HCT116 (cell line): ENCODE data around the gene SDK1. TPM values are rescaled to one million over a fixed set of nuclear protein-coding genes. Genes with fewer than 3 reads are reported as not detected.

Source experiments
- ATAC-seq: fragments of 200-7000 bp; cut with Tn5 transposase; 2 replicates; pipeline ENCODE4 v1.9.1; 2020; ENCODE audit warnings: mild to moderate bottlenecking, moderate library complexity
- BruUV-seq: library from RNA; stranded (reverse); fragments of 400-500 nt; replicated peaks from 2 replicates; lab custom pipeline; 2021; lab: Mats Ljungman, UMichigan
- CTCF ChIA-PET: fragments of 300-600 bp; sonication (Branson Sonifier 250); formaldehyde crosslinking; loops from one replicate; lab custom pipeline; 2021; ENCODE audit warnings: antibody characterized with exemption; lab: Charles Lee
- POLR2A ChIA-PET: fragments of 300-600, 350-600 bp; sonication (Branson Sonifier 250); formaldehyde crosslinking; loops from one replicate; lab custom pipeline; 2021; ENCODE audit warnings: antibody characterized with exemption; lab: Charles Lee
- RAD21 ChIA-PET, 2 experiments: fragments of 300-600 bp; sonication (Branson Sonifier 250); formaldehyde crosslinking; loops; one replicate each; lab custom pipeline; 2023; ENCODE audit warnings: low total read pairs in 2 of 2; ENCODE audit not compliant: uncharacterized antibody in 2 of 2, unreplicated experiment in 2 of 2, low non-redundant PET in 1 of 2; lab: Charles Lee
- DNase-seq: peaks from one replicate; pipeline ENCODE4 v3.0.0-alpha.2; 2010; ENCODE audit warnings: low read depth, low spot score
- H2AFZ ChIP-seq: fragments of 200-600 bp; shearing (Covaris generic), sonication (generic); 2 replicates; pipeline ENCODE4 v1.6.1; 2017; ENCODE audit warnings: low read depth, mixed run types, mixed read lengths, antibody characterized with exemption, low read length; ENCODE audit not compliant: poor library complexity, severe bottlenecking
- H3K27ac ChIP-seq: 2 replicates; pipeline ENCODE4 v1.5.1; 2012; ENCODE audit warnings: low read depth, low read length
- H3K27me3 ChIP-seq: fragments of 200-600 bp; sonication (generic); 2 replicates; pipeline ENCODE4 v1.6.1; 2016; ENCODE audit warnings: mixed run types, low read length, mixed read lengths; ENCODE audit not compliant: insufficient read depth
- H3K36me3 ChIP-seq, 2 experiments: fragments of 200-500 bp in 1 of 2; fragments of 200-600 bp in 1 of 2; sonication (Bioruptor generic) in 1 of 2; sonication (generic) in 1 of 2; 2 replicates each; pipeline versions ENCODE4 v1.5.1 to v1.6.1; 2014 to 2016; ENCODE audit warnings: low read length in 2 of 2, inconsistent platforms in 1 of 2, mixed read lengths in 1 of 2, mixed run types in 1 of 2; ENCODE audit not compliant: insufficient read depth in 2 of 2, control insufficient read depth in 1 of 2
- H3K4me1 ChIP-seq, 2 experiments: fragments of 200-600 bp in 1 of 2; sonication (generic) in 1 of 2; 2 replicates each; pipeline versions ENCODE4 v1.5.1 to v1.6.1; 2012 to 2017; ENCODE audit warnings: low read length in 2 of 2, inconsistent platforms in 1 of 2, mild to moderate bottlenecking in 1 of 2, mixed read lengths in 1 of 2, mixed run types in 1 of 2, moderate library complexity in 1 of 2; ENCODE audit not compliant: insufficient read depth in 2 of 2, control insufficient read depth in 1 of 2
- H3K4me2 ChIP-seq: fragments of 200-600 bp; sonication (generic); 2 replicates; pipeline ENCODE4 v1.6.1; 2017; ENCODE audit warnings: mixed run types, low read length, mixed read lengths
- H3K4me3 ChIP-seq, 2 experiments: fragments of 200-600 bp in 1 of 2; sonication (generic) in 1 of 2; replicated peaks in 1 of 2; 2 replicates each; pipeline ENCODE4 v1.5.1; 2011 to 2016; ENCODE audit warnings: low read length in 2 of 2, control low read depth in 1 of 2, low read depth in 1 of 2, mild to moderate bottlenecking in 1 of 2, mixed read lengths in 1 of 2, mixed run types in 1 of 2
- H3K79me2 ChIP-seq: fragments of 200-600 bp; sonication (generic); 2 replicates; pipeline ENCODE4 v1.6.1; 2017; ENCODE audit warnings: mild to moderate bottlenecking, mixed run types, low read length, moderate library complexity, mixed read lengths; ENCODE audit not compliant: insufficient read depth
- H3K9ac ChIP-seq: fragments of 200-600 bp; sonication (generic); 2 replicates; pipeline ENCODE4 v1.6.1; 2016; ENCODE audit warnings: low read length, mixed read lengths
- H3K9me2 ChIP-seq: fragments of 200-600 bp; sonication (generic), shearing (Covaris generic); 2 replicates; pipeline ENCODE4 v1.6.1; 2017; ENCODE audit warnings: mixed run types, mild to moderate bottlenecking, moderate library complexity; ENCODE audit not compliant: insufficient read depth
- H3K9me3 ChIP-seq, 2 experiments: fragments of 200-500 bp in 1 of 2; fragments of 200-600 bp in 1 of 2; sonication (Bioruptor generic) in 1 of 2; sonication (generic) in 1 of 2; 2 replicates each; pipeline ENCODE4 v1.6.1; 2014 to 2017; ENCODE audit warnings: low read length in 2 of 2, mixed read lengths in 2 of 2, inconsistent platforms in 1 of 2, low read depth in 1 of 2, mild to moderate bottlenecking in 1 of 2, mixed run types in 1 of 2, moderate library complexity in 1 of 2; ENCODE audit not compliant: control insufficient read depth in 1 of 2, insufficient read depth in 1 of 2
- H4K20me1 ChIP-seq: fragments of 200-600 bp; sonication (generic), shearing (Covaris generic); 2 replicates; pipeline ENCODE4 v1.6.1; 2017; ENCODE audit warnings: mixed run types, mild to moderate bottlenecking, moderate library complexity; ENCODE audit not compliant: insufficient read depth
- CEBPB ChIP-seq: IDR thresholded peaks from 2 replicates; pipeline ENCODE4 v1.6.1; 2012; ENCODE audit warnings: low read depth
- EZH2phosphoT487 ChIP-seq: fragments of 200-600 bp; IDR thresholded peaks from 2 replicates; pipeline ENCODE4 v1.6.1; 2018; ENCODE audit warnings: antibody characterized with exemption, borderline replicate concordance
- intact Hi-C: fragments of 100-400 bp; cut with micrococcal nuclease; formaldehyde crosslinking; loops from 2 replicates; pipeline ENCODE4 v1.10.0; 2022
- total RNA-seq: library from RNA; stranded (reverse); gene quantifications from one replicate; pipeline ENCODE4 v1.2.1, GENCODE V29; 2021; ENCODE audit not compliant: unreplicated experiment
- TF ChIP-seq, protein P1 (sequence below): IDR thresholded peaks from 2 replicates; pipeline ENCODE4 v1.6.1; 2012
- TF ChIP-seq, protein P2 (sequence below), 3 experiments: fragments of 200-600 bp in 1 of 3; sonication (generic) in 1 of 3; IDR thresholded peaks in 2 of 3; conservative IDR thresholded peaks in 1 of 3; 2 replicates each; pipeline ENCODE4 v1.5.1; 2012 to 2017; ENCODE audit warnings: low read depth in 2 of 3, low read length in 2 of 3, antibody characterized with exemption in 1 of 3, borderline replicate concordance in 1 of 3, control low read depth in 1 of 3, mild to moderate bottlenecking in 1 of 3, mixed read lengths in 1 of 3, mixed run types in 1 of 3, moderate library complexity in 1 of 3; ENCODE audit not compliant: insufficient read depth in 1 of 3
- TF ChIP-seq, protein P3 (sequence below): IDR thresholded peaks from 2 replicates; pipeline ENCODE4 v1.6.1; 2012; ENCODE audit warnings: low read depth
- TF ChIP-seq, protein P4 (sequence below): IDR thresholded peaks from 2 replicates; pipeline ENCODE4 v1.6.1; 2011; ENCODE audit warnings: mild to moderate bottlenecking, low read length, moderate library complexity; ENCODE audit not compliant: insufficient replicate concordance; ENCODE audit errors: extremely low read depth

SDK1 gene
- total RNA-seq, 1 experiment from 2014 or later, result 0.05 TPM

DNA sequence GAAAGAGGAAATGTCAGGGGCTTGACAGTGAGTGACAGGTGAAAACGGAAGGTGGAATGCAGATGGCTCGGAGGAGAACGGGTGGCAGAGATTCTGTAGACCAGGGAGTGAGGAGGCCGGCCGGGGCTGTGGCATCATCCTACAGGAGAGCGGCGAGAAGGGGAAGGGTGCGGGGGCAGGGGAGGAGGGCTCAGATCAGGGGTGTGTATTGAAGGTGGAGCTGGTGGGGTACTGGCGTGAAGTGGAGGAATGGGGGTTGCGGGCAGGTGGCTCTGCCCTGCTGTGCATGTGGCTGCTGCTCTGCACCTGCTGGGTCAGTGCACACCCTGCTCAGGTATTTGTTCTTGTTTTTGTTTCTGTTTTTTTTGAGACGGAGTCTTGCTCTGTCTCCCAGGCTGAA lies 910.2 kb downstream of the SDK1 start:
- Histone ChIP-seq H3K9me3 (no peaks in the 10 kb centered on the region), H3K79me2 (no peaks in the 10 kb centered on the region), H2AFZ (no peak overlapping the region), H4K20me1 (no peaks in the 10 kb centered on the region), H3K27ac (no peak overlapping the region), H3K9ac (no peak overlapping the region), H3K4me3 (no peak overlapping the region), H3K9me2 (no peaks in the 10 kb centered on the region), H3K27me3 (no peaks in the 10 kb centered on the region), H3K4me1 (no peaks in the 10 kb centered on the region), H3K4me2 (no peak overlapping the region), H3K36me3 (no peaks in the 10 kb centered on the region)
- ChIA-PET POLR2A (no interaction called here), CTCF (no interaction called here), RAD21 (no interaction called here)
- intact Hi-C loops, result no loop called here
- ATAC-seq, result no peak
- TF ChIP-seq, protein P1, sequence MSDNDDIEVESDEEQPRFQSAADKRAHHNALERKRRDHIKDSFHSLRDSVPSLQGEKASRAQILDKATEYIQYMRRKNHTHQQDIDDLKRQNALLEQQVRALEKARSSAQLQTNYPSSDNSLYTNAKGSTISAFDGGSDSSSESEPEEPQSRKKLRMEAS, result no peak
- TF ChIP-seq, protein P2, sequence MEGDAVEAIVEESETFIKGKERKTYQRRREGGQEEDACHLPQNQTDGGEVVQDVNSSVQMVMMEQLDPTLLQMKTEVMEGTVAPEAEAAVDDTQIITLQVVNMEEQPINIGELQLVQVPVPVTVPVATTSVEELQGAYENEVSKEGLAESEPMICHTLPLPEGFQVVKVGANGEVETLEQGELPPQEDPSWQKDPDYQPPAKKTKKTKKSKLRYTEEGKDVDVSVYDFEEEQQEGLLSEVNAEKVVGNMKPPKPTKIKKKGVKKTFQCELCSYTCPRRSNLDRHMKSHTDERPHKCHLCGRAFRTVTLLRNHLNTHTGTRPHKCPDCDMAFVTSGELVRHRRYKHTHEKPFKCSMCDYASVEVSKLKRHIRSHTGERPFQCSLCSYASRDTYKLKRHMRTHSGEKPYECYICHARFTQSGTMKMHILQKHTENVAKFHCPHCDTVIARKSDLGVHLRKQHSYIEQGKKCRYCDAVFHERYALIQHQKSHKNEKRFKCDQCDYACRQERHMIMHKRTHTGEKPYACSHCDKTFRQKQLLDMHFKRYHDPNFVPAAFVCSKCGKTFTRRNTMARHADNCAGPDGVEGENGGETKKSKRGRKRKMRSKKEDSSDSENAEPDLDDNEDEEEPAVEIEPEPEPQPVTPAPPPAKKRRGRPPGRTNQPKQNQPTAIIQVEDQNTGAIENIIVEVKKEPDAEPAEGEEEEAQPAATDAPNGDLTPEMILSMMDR (IDR thresholded peaks at IDR 0.05 in 2 of 3, conservative IDR thresholded peaks at IDR 0.05 in 1 of 3; ENCODE audit: borderline replicate concordance in 1 of 3, insufficient read depth in 1 of 3, low read depth in 2 of 3, low read length in 2 of 3), result no peak
- TF ChIP-seq, protein P3, sequence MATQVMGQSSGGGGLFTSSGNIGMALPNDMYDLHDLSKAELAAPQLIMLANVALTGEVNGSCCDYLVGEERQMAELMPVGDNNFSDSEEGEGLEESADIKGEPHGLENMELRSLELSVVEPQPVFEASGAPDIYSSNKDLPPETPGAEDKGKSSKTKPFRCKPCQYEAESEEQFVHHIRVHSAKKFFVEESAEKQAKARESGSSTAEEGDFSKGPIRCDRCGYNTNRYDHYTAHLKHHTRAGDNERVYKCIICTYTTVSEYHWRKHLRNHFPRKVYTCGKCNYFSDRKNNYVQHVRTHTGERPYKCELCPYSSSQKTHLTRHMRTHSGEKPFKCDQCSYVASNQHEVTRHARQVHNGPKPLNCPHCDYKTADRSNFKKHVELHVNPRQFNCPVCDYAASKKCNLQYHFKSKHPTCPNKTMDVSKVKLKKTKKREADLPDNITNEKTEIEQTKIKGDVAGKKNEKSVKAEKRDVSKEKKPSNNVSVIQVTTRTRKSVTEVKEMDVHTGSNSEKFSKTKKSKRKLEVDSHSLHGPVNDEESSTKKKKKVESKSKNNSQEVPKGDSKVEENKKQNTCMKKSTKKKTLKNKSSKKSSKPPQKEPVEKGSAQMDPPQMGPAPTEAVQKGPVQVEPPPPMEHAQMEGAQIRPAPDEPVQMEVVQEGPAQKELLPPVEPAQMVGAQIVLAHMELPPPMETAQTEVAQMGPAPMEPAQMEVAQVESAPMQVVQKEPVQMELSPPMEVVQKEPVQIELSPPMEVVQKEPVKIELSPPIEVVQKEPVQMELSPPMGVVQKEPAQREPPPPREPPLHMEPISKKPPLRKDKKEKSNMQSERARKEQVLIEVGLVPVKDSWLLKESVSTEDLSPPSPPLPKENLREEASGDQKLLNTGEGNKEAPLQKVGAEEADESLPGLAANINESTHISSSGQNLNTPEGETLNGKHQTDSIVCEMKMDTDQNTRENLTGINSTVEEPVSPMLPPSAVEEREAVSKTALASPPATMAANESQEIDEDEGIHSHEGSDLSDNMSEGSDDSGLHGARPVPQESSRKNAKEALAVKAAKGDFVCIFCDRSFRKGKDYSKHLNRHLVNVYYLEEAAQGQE, result no peak
- TF ChIP-seq, protein P4, sequence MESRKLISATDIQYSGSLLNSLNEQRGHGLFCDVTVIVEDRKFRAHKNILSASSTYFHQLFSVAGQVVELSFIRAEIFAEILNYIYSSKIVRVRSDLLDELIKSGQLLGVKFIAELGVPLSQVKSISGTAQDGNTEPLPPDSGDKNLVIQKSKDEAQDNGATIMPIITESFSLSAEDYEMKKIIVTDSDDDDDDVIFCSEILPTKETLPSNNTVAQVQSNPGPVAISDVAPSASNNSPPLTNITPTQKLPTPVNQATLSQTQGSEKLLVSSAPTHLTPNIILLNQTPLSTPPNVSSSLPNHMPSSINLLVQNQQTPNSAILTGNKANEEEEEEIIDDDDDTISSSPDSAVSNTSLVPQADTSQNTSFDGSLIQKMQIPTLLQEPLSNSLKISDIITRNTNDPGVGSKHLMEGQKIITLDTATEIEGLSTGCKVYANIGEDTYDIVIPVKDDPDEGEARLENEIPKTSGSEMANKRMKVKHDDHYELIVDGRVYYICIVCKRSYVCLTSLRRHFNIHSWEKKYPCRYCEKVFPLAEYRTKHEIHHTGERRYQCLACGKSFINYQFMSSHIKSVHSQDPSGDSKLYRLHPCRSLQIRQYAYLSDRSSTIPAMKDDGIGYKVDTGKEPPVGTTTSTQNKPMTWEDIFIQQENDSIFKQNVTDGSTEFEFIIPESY, result no peak
- TF ChIP-seq EZH2phosphoT487 (no peak), CEBPB (no peak)
- BruUV-seq, result no TSS peak
- DNase-seq, result no peak
